ENCODE data around the gene B4GALT4.
"Not testable (repeated sequence)": the region's sequence is repeated elsewhere in the genome, so short reads cannot be mapped to it uniquely, and the experiment has no call there.

The B4GALT4 gene, protein sequence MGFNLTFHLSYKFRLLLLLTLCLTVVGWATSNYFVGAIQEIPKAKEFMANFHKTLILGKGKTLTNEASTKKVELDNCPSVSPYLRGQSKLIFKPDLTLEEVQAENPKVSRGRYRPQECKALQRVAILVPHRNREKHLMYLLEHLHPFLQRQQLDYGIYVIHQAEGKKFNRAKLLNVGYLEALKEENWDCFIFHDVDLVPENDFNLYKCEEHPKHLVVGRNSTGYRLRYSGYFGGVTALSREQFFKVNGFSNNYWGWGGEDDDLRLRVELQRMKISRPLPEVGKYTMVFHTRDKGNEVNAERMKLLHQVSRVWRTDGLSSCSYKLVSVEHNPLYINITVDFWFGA

DNA sequence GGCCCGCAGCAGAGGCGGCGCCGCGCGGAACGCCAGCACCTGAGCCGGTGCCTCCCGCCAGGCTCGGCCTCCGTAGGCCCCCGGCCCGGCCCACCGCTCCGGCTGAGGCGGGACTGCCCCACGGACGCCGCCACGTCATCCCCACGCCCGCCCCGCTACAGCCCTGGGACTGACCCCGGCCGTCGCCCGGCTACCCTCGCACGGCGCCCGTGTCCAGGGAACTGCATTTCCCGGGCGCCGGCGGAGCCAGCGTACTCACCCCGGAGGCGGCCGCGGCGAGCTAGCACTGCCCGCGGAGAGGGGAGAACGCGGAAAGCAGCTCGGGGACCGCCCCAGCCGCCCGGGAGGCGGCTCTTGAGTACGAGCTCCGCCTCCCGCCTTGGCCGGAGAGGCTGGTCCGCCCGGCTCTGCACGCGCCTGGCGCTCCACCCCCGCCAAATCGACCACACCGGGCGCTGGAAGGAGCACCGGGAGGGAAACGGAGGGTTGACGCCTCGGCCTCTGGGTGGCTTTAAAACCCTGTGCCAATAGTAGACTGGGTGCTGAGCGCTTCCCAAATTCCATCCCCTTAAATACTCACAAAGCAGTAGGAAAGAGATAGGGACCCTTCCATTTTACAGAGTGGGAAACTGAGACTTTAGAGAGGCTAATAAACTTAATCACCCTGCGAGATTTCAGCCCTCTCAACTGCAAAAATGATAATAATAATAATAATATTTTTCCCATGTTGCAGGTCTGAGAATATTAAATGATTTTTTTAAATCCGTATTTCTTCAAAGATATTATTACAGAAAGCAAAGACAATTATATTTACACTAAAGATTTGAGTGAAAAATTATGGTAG is at the start of gene B4GALT4:
Gene B4GALT4, minus strand, starts transcription at position 288 of the 844 bp plus-strand sequence. CDS start 10,779 bp downstream, outside the sequence.
- peak; percentile 45 for DNase-seq (ENCODE audit: low read depth)

DNA sequence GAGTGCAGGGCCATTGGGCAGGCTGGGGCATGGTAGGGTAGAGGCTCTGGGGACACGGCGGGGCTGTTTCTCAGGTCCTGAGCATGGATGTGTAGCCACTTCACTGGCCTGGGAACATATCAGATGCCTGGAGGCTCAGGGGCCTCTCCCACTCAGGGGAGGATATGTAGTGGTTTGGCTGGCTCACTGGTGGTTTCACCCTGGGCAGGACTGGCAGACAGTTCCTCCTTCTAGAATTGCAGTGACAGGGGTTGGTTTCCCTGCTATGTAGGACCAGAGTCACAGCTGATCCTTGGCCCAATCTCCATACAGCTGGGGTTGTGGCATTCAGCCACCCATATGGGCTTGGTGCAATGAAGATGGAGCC is 48.7 kb upstream of the B4GALT4 start:
- no peak for DNase-seq (ENCODE audit: low read depth)

DNA sequence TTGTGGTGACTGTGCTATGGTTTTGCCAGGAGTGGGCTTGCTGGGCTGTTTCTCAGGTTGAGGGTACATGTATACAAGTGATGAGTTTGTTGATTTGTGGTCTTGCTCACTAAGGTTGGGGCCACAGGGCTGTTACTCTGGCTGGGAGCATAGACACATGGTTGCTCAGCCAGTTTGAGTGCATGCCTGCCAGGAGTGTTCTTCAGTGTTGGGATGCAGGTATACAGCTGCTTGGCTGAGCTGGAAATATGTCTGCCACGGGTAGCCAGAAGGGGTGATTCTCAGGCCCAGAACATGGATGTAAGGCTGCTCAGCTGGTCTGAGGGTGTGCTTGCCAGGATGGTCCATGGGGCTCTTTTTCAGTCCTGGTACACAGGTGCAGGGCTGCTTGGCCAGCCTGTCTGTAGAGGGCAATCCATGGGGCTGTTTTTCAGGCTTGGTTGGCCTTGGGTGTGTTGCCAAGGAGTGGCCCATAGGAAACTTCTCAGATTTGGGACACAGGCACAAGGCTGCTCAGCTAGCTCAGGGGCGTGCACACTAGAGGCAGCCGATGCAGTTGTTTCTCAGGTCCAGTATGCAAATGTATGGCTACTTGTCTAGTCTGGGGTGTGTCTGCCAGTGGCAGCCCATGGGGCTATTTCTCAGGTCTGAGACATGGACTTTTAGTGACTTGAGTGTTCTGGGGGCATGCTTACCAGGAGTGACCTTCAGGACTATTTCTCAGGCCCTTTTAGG is 48.2 kb upstream of the B4GALT4 start:
- no peak for DNase-seq (ENCODE audit: low read depth)

DNA sequence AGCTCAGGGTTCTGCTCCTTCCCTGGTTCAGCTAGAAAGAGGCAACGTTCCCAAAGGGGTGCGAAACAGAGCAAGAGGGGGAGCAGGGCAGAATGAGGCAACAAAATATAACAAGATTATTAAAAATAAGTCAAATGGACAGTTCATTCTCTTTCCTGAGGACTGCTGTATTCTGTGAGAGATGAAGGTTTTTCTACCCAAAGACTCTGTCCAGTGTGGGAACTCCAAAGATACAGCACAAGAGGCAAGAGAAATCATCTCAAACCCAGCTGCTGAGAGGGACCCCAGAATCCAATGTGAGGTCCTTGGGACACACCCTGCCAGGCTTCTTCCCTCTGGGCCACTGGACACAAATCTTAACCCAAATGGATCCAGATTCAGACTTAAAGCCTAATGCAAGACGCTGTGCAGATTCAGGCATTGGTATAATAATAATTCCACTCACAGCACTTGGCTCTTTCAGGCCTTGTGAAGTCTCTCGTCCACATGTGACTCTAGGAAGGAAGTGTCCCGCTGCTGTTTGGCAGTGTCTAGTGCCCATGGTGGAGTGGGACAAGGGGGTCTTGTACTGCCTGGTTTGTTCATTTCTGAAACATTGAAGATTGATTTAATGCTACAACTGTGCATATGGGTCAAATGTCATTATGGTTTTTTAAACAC is 39.0 kb upstream of the B4GALT4 start:
- no peak for DNase-seq (ENCODE audit: low read depth)

DNA sequence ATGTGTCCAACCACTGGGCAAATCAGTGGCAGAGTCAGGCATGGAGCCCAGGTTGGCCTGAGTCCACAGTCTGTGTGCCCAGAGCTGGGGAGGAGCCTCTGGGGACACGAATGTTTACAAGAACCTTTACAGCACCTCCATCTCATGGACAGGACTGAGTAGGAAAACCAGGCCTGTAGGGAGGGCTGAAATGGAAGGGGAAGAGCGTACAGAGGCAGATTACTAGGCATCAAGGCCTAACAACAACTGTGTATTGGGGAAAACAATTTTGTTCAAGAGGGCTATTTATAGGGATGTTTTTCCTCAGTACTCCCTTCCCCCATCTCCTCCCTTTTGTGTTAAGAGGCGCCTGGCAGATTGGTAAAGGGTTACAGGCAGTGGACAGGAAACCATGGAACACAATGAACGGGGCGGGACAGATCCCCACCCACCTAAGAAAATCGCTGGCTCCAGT is 38.5 kb upstream of the B4GALT4 start:
- no peak for DNase-seq (ENCODE audit: low read depth)

DNA sequence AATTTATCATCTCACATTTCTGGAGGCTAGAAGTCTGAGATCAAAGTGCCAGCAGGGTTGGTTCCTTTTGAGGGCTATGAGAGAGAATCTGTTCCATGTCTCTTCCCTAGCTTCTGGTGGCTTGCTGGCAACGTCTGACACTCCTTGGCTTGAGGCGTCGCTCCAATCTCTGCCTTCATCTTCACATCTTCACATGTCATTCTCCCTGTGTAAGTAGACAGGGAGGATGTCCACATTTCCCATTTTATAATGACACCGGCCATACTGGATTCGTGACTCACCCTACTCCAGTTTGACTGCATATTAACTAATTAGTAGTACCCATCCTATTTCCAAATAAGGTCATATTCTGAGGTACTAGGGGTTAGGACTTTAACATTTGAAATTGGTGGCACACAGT is 36.0 kb upstream of the B4GALT4 start:
- no peak for DNase-seq (ENCODE audit: low read depth)

DNA sequence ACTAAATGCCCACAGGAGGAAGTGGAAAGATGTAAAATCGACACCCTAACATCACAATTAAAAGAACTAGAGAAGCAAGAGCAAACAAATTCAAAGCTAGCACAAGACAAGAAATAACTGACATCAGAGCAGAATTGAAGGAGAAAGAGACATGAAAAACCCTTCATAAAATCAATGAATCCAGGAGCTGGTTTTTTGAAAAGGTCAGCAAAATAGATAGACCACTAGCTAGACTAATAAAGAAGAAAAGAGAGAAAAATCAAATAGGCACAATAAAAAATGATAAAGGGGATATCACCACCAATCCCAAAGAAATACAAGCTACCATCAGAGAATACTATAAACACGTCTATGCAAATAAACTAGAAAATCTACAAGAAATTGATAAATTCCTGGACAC is 29.5 kb upstream of the B4GALT4 start:
- DNase-seq (ENCODE audit: low read depth), result not testable (repeated sequence)

DNA sequence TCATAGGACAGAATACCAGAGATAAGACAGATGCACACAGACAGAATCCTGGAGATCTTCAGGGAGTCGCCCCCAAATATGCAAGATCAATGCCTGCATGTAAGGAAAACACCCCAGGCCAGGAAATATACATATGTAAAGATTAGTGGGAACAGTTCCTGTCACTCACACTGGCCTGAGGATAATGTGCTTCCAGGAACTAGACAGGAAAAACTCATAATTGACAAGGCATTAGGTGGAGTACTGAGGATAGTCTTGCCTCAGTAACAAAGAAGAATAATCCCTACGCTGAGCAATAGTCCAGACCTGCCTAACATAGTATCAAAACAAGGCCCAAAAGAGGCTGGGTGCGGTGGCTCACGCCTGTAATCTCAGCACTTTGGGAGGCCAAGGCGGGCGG is 20.4 kb upstream of the B4GALT4 start:
- no peak for DNase-seq (ENCODE audit: low read depth)

DNA sequence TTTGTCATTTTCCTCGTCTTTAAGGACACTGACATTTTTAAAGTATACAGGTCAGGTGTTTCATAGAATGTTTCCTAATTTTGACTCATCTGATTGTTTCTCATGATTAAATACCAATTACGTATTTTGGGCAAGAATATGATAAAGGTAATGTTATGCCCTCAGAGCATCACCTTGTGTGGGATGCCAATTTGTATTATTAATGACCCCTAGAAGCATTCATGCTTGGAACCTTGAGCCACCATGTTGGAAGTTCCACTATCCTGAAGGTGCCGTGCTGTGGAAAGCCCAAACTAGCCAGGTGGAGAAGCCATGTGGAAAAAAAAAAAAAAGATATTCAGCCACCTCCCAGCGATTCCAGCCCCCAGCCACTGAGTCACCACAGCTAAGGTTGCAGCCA is 19.1 kb upstream of the B4GALT4 start:
- DNase-seq (ENCODE audit: low read depth), result no peak

DNA sequence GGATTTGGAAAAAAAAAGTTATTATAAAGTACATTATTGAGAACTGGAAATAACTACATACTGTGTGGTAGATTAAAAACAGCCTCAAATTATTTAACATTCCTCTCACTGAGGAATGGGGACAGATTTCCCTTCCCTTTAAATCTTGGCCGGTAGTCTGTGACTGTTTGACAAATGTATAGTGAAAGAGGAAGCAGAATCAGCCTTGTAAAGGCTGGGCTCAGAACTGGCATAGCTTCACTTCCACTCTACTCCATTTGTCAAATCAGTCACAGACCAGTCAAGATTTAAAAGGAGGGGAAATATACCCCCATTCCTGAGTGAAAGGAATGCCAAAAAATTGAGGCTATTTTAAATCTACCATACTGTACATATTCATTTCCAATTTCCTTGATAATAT is 18.2 kb upstream of the B4GALT4 start:
- no peak for DNase-seq (ENCODE audit: low read depth)

DNA sequence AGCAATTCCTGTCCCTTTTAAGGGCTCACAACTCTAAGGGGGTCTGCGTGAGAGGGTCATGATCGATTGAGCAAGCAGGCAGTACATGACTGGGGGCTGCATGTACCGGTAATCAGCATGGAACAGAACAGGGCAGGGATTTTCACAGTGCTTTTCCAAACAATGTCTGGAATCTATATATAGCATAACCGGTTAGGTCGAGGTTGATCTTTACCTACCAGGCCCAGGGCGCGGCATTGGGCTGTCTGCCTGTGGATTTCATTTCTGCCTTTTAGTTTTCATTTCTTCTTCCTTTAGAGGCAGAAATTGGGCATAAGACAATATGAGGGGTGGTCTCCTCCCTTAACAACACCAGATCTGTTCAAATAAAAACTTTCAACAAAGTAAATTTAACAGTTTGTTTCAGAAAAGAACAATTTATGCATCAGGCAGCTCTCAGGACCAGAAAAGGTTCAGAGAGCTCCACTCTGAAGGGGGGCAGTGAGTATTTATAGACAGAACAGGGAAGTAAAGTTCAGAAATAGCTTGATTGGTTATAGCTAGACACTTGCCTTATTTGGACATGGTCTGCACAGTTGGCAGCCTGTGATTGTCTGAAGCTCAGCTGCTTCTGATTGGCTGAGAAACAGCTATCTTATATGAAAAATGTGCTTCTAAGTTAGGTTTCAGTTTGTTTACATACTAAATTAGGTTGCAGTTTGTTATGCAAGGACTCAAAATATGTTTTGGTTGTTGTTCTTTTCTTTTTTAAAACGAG is 17.2 kb upstream of the B4GALT4 start:
- no peak for DNase-seq (ENCODE audit: low read depth)

DNA sequence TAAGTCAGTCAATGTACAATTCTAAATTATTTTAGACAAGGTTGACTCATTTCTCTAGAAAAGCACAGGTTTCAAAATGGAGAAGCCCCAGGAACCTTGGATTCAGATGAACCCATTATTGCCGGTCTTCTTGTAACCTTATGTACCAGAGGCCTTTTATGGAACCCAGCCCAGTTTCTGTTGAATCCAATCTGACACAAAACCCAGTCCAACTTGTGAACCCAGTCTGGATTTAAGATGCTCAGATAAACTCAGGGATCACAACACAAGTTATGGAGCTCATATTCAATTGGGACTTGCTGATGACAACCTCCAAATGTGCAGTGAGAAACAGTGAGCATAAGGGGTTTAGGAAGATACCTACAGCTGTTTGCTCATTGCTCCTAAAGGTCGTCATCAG is 16.4 kb upstream of the B4GALT4 start:
- no peak for DNase-seq (ENCODE audit: low read depth)

DNA sequence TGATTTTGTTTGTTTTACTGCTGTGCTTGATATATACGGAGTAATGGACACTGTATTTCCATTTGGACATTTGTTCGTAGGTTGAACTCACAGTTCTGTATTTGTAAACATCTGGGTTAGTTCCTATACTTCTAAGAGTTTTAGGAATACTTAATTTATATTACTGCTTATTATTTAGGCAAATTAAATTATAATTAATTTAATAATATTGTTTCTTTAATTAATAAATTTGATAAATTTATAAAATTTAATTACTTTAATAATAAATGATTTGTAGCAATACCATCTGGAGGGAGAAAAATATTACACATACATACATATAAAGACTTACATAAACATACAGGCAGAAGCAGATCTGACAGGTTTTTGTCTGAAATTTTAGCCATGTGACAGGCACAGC is 14.5 kb upstream of the B4GALT4 start:
- DNase-seq (ENCODE audit: low read depth), result no peak

DNA sequence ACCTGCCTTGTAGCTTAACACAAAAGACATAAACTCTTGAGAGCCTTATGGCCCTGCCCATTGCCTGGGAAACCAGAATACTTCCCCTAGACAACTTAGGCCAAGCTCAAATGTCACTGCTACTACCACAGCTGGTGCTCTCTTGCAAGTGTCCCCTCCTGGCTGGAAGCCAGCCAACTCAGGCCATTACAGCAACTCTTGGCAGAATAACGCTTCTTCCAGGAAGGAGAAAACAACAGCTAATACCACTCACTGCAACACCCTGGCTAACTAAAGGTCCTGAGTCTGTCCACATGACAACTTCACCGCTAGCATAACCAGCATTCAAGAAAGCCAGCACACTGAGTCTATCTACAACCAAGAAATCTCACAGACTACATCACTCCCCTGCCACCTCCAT is 5.1 kb upstream of the B4GALT4 start:
- no peak for DNase-seq (ENCODE audit: low read depth)

DNA sequence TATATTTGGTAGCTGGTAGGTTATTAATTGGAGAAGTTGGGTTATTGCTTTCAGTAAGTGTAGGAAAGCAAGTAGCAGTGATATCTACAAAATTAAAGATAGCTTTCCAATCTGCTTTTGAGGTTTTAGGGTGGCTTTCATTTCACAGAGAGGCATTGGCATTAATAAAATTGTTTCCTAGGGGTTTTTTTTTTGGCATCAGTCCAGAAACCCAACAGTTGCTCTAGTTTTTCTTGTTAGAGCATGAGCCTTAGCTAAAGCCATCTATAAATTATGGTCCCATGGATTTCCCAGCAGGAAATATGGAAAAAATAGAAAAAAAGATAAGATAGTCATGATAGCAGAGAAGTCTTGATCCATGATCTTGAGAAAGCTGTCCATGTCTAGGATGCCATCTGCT is 3.0 kb upstream of the B4GALT4 start:
- DNase-seq (ENCODE audit: low read depth), result no peak

DNA sequence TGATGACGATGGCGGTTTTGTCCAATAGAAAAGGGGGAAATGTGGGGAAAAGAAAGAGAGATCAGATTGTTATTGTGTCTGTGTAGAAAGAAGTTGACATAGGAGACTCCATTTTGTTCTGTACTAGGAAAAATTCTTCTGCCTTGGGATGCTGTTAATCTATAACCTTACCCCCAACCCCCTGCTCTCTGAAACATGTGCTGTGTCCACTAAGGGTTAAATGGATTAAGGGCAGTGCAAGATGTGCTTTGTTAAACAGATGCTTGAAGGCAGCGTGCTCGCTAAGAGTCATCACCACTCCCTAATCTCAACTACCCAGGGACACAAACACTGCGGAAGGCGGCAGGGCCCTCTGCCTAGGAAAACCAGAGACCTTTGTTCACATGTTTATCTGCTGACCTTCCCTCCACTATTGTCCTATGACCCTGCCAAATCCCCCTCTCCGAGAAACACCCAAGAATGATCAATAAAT is 2.4 kb upstream of the B4GALT4 start:
- not testable (repeated sequence) for DNase-seq (ENCODE audit: low read depth)

DNA sequence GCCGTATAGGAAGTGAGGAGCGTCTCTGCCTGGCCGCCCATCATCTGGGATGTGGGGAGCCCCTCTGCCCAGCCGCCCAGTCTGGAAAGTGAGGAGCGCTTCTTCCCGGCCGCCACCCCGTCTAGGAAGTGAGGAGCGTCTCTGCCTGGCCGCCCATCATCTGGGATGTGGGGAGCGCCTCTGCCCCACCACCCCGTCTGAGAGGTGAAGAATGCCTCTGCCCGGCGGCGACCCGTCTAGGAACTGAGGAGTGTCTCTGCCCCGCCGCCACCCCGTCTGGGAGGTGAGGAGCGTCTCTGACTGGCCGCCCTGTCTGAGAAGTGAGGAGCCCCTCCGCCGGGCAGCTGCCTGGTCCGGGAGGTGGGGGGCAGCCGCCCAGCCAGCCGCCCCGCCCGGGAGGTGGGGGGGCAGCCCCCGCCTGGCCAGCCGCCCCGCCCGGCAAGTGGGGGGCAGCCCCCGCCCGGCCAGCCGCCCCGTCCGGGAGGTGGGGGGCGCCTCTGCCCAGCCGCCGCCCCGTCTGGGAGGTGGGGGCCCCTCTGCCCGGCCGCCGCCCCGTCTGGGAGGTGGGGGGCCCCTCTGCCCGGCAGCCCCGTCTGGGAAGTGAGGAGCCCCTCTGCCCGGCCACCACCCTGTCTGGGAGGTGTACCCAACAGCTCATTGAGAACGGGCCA is 1.8 kb upstream of the B4GALT4 start:
- DNase-seq (ENCODE audit: low read depth), result not testable (repeated sequence)

DNA sequence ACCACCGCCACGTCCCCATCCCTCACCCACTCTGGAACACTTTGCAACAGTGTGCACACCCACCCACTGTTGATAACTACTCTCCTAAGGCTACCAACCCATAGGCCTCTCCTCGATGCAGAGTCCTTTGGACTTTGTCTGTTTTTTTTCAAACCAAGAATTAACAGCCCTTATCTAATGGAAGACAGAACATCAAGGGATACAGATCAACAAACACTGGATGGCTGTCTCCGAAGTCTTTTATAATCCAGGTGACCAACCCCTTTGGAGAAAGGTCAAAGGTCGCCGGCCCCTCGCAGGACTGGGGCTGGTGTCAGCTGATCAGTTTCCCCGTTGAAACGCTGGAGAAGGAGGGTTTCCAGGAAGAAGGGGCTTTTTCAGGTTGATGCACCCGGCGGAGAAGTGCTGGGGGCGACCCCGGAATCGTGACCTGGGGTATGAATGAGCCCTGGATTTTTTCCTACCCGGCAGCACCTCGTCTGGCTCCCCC is 532 bp downstream of the B4GALT4 start:
- no peak for DNase-seq (ENCODE audit: low read depth)

DNA sequence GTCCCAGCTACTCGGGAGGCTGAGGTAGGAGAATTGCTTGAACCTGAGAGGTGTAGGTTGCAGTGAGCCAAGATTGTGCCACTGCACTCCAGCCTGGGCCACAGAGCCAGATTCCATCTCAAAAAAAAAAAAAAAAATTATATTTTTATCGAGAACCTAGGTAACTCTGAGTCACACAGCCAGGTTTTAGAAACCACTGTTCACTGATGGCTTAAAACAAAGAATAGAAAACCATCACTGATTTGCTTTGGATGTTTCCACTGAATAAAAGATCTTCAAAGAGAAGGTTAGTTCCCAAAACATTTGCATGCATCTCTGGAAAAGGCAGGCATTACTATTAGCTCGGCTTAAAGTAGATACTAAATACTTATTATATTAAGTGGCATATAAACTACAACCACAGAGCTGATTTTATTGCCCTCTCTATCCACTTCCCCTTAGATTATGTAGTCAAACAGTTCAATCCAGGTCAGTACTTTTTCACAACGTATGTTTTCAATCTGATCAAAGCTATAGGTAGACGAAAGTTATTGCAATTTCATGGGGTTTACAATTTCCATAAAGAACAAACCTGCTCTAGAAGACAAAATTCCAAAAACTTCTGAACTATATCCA is 1.4 kb downstream of the B4GALT4 start:
- no peak for DNase-seq (ENCODE audit: low read depth)

DNA sequence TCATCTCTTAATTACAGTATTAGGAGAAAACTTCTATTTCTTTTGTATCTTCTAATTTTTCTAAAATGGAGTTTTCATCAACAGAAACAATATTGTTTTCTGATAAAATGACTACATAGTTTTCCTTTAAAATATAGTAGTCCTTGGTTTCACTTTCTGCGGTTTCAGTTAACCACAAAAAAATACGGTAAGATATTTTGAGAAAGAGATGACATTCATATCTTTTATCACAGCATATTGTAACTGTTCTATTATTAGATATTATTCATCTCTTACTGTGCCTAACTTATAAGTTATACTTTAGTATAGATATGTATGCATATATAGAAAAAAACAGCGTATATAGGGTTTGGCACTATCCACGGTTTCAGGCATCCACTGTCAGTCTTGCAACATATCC is 2.3 kb downstream of the B4GALT4 start:
- no peak for DNase-seq (ENCODE audit: low read depth)
